ENCODE data around the gene PODXL.

DNA sequence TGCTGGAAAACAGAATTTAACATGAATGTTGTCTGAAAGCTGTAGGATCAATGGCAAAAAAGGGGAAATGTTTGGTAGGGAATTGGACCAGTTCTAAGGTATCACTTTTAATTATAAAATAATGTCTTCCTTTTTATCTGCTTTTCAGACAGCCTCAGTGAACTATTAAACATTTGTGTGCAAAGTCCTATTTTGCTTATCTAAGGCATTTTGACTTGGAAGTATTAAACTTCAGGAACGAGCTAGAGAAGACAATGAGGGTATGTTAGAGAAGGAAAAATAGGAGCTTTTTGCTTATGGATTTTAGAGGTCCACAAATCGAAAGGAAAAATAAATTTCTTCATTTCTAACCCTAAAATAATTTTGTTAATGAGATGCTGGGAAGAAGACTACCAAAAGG lies 63.3 kb downstream of the PODXL start:
- TF ChIP-seq, protein P1, sequence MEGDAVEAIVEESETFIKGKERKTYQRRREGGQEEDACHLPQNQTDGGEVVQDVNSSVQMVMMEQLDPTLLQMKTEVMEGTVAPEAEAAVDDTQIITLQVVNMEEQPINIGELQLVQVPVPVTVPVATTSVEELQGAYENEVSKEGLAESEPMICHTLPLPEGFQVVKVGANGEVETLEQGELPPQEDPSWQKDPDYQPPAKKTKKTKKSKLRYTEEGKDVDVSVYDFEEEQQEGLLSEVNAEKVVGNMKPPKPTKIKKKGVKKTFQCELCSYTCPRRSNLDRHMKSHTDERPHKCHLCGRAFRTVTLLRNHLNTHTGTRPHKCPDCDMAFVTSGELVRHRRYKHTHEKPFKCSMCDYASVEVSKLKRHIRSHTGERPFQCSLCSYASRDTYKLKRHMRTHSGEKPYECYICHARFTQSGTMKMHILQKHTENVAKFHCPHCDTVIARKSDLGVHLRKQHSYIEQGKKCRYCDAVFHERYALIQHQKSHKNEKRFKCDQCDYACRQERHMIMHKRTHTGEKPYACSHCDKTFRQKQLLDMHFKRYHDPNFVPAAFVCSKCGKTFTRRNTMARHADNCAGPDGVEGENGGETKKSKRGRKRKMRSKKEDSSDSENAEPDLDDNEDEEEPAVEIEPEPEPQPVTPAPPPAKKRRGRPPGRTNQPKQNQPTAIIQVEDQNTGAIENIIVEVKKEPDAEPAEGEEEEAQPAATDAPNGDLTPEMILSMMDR (IDR thresholded peaks at IDR 0.05; ENCODE audit: extremely low read depth in 1 of 2, insufficient read depth in 1 of 2, low read depth in 1 of 2, low read length in 2 of 2) = no peak
- no peak for TF ChIP-seq POLR2A (IDR thresholded peaks at IDR 0.05; ENCODE audit: low read depth, low read length)
- no peak for TF ChIP-seq MYC (IDR thresholded peaks at IDR 0.05; ENCODE audit: low read depth, low read length)
- no peak for TF ChIP-seq POLR2AphosphoS5 (IDR thresholded peaks at IDR 0.05; ENCODE audit: insufficient read depth, low read depth, low read length)
- no peak for TF ChIP-seq EZH2 (IDR thresholded peaks at IDR 0.05; ENCODE audit: borderline replicate concordance, low read depth, low read length, severe bottlenecking)
- TF ChIP-seq, protein P2, sequence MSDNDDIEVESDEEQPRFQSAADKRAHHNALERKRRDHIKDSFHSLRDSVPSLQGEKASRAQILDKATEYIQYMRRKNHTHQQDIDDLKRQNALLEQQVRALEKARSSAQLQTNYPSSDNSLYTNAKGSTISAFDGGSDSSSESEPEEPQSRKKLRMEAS (IDR thresholded peaks at IDR 0.05; ENCODE audit: insufficient read depth, insufficient read length) = no peak
- TF ChIP-seq FOS (IDR thresholded peaks at IDR 0.05; ENCODE audit: borderline replicate concordance, insufficient read depth, low read length) = no peak
- no peak for TF ChIP-seq JUN (IDR thresholded peaks at IDR 0.05; ENCODE audit: borderline replicate concordance, insufficient read depth, insufficient read length, low read depth)

Measured in endothelial cell of umbilical vein (primary cell).